KMS-11 (cell line): ENCODE data around the gene RCAN2.

ENCODE experiments used
- H2AFZ ChIP-seq: fragments of 200-600 bp; sonication (generic); 2 replicates; pipeline ENCODE4 v1.6.1; 2016; ENCODE audit warnings: antibody characterized with exemption, mixed run types, low read depth
- H3K27ac ChIP-seq: fragments of 200-600 bp; sonication (generic); 2 replicates; pipeline ENCODE4 v1.6.1; 2016; ENCODE audit warnings: mild to moderate bottlenecking, mixed run types
- H3K27me3 ChIP-seq: fragments of 200-600 bp; sonication (generic); 2 replicates; pipeline ENCODE4 v1.6.1; 2017; ENCODE audit warnings: mild to moderate bottlenecking, low read depth, mixed run types, moderate library complexity; ENCODE audit not compliant: insufficient read depth
- H3K36me3 ChIP-seq: fragments of 200-600 bp; sonication (generic); 2 replicates; pipeline ENCODE4 v1.6.1; 2017; ENCODE audit warnings: mild to moderate bottlenecking, mixed run types; ENCODE audit not compliant: insufficient read depth
- H3K4me1 ChIP-seq: fragments of 200-600 bp; sonication (generic); 2 replicates; pipeline ENCODE4 v1.6.1; 2016; ENCODE audit warnings: mild to moderate bottlenecking, low read depth, mixed run types; ENCODE audit not compliant: poor library complexity, severe bottlenecking
- H3K4me2 ChIP-seq: fragments of 200-600 bp; sonication (generic); 2 replicates; pipeline ENCODE4 v1.7.0; 2016; ENCODE audit warnings: mild to moderate bottlenecking, mixed run types
- H3K4me3 ChIP-seq: fragments of 200-600 bp; sonication (generic); IDR thresholded peaks from 2 replicates; pipeline ENCODE4 v1.6.1; 2017; ENCODE audit warnings: low read depth, low read length, mixed read lengths; ENCODE audit not compliant: insufficient read depth
- H3K79me2 ChIP-seq: fragments of 200-600 bp; sonication (generic); 2 replicates; pipeline ENCODE4 v1.6.1; 2016; ENCODE audit warnings: low read depth, mixed run types; ENCODE audit not compliant: insufficient read depth
- H3K9ac ChIP-seq: fragments of 200-600 bp; sonication (generic); 2 replicates; pipeline ENCODE4 v1.6.1; 2016; ENCODE audit warnings: mild to moderate bottlenecking, mixed run types
- H4K20me1 ChIP-seq: fragments of 200-600 bp; sonication (generic); 2 replicates; pipeline ENCODE4 v1.6.1; 2016; ENCODE audit warnings: mild to moderate bottlenecking, mixed run types; ENCODE audit not compliant: insufficient read depth
- TF ChIP-seq, protein P1 (sequence below): fragments of 200-600 bp; sonication (generic); conservative IDR thresholded peaks from 2 replicates; pipeline ENCODE4 v1.6.1; 2017; ENCODE audit warnings: low read depth, mild to moderate bottlenecking, antibody characterized with exemption, low read length, moderate library complexity, mixed read lengths

RCAN2 gene

DNA sequence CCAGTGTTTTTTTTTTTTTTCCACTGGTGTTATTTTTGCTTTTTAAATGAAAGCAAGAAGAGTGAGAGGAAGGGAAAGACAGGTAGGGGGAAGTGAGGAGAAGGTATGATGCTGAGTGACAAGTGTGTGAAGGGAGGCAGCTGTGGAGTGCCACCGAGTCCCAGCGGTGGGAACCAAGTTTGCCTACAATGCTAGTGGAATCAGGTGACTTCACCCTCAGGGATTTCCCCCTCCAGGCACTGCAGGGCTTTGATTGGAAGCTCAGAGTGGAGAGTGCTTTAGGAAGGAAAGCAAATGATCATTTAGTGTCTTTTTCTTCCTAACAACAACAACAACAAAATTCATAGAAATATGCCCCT, 200.0 kb downstream of the RCAN2 start:
- Histone ChIP-seq H4K20me1 (no peaks in the 10 kb centered on the region), H3K4me2 (no peak overlapping the region), H3K27me3 (no peaks in the 10 kb centered on the region), H2AFZ (no peak overlapping the region), H3K4me1 (no peaks in the 10 kb centered on the region), H3K79me2 (no peaks in the 10 kb centered on the region), H3K36me3 (no peaks in the 10 kb centered on the region), H3K4me3 (no peak overlapping the region), H3K9ac (no peak overlapping the region), H3K27ac (no peak overlapping the region)
- TF ChIP-seq, protein P1, sequence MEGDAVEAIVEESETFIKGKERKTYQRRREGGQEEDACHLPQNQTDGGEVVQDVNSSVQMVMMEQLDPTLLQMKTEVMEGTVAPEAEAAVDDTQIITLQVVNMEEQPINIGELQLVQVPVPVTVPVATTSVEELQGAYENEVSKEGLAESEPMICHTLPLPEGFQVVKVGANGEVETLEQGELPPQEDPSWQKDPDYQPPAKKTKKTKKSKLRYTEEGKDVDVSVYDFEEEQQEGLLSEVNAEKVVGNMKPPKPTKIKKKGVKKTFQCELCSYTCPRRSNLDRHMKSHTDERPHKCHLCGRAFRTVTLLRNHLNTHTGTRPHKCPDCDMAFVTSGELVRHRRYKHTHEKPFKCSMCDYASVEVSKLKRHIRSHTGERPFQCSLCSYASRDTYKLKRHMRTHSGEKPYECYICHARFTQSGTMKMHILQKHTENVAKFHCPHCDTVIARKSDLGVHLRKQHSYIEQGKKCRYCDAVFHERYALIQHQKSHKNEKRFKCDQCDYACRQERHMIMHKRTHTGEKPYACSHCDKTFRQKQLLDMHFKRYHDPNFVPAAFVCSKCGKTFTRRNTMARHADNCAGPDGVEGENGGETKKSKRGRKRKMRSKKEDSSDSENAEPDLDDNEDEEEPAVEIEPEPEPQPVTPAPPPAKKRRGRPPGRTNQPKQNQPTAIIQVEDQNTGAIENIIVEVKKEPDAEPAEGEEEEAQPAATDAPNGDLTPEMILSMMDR, result no peak

DNA sequence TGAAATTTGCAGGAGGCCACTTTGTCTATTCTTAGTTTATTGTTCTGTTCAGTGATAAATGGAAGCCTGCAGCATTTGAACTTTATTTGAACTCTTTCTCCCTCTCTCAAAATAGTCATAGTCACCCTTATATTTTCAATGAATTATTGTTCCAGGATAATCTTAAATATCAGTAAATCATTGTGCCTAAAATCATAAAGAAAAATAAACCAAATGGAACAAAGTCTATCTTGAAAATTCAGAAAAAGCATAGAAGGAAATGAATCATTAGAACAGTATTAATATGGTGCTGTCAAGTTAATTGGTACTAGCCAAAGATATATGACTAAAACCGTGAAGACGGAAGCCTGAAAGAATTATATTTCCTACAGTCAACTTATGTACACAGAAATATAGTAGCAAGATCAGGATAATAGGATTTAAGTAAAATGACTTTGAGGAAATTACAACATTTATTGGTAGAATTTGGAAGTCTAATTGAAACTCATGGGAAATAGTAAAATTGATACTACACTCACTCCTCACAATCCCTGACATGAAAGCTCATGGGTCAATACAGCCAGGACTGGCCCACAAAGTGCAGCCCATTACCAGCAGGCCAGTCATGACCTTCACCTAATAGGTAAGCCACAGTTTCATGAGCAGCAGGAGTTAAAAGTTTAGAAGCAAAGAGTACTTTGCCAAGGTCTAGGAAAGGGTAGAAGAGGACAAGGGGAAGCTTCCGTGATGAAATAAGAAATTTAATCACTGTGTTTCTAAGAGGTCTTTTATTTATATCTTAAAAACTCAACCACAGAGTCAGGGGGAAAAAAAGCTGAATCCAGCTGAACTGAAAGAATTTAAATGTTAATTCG, 200.6 kb downstream of the RCAN2 start:
- no peak overlapping the region for H2AFZ ChIP-seq
- no peak overlapping the region for H3K27ac ChIP-seq
- H3K79me2 ChIP-seq, result no peaks in the 10 kb centered on the region
- no peaks in the 10 kb centered on the region for H3K27me3 ChIP-seq
- no peaks in the 10 kb centered on the region for H3K4me1 ChIP-seq
- no peak overlapping the region for H3K4me3 ChIP-seq
- H3K4me2 ChIP-seq, result no peak overlapping the region
- TF ChIP-seq, protein P1, result no peak
- no peaks in the 10 kb centered on the region for H3K36me3 ChIP-seq
- H4K20me1 ChIP-seq, result no peaks in the 10 kb centered on the region
- H3K9ac ChIP-seq, result no peak overlapping the region

DNA sequence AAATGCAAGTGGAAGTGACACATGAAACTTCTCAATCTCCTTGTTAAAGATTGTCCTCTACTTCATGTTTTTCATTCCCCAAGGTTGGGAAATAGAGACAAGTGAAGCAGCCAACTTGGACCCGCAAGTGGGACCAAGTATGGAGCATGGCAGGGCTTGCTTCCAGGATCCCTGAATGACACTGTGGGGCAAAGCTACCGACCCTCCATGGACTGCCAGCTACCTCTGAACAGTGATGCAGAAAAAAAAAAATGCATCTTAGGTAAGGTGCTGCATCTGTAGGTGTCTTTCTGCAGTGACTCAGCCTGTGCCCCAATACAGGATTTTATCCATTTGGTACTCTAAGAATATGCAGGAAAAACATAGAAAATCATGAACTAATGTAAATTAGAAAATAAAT, 201.4 kb downstream of the RCAN2 start:
- Histone ChIP-seq H3K9ac (no peak overlapping the region), H3K36me3 (no peaks in the 10 kb centered on the region), H4K20me1 (no peaks in the 10 kb centered on the region), H3K27ac (no peak overlapping the region), H2AFZ (no peak overlapping the region), H3K4me3 (no peak overlapping the region), H3K27me3 (no peaks in the 10 kb centered on the region), H3K4me2 (no peak overlapping the region), H3K79me2 (no peaks in the 10 kb centered on the region), H3K4me1 (no peaks in the 10 kb centered on the region)
- TF ChIP-seq, protein P1, result no peak

DNA sequence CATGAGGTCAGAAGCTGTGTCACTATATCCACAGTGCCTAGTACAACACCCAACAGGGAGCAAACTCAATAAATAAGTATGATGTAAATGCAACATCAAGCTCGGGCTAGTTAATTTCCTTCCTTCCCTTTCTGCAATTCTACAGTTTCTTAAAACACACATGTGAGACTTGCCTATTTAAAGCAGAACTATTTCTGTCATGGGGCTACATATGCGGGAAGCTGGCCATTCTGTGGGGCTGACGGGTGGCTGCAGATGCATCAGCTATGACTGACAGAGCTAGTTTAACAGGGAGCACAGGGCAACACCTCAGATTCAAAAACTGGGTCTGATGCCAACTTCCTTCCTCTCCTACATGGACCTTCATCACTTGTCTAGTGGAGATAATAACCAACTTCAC, 202.4 kb downstream of the RCAN2 start:
- Histone ChIP-seq H3K79me2 (no peaks in the 10 kb centered on the region), H3K27me3 (no peaks in the 10 kb centered on the region), H3K36me3 (no peaks in the 10 kb centered on the region), H3K27ac (no peak overlapping the region), H3K4me3 (no peak overlapping the region), H2AFZ (no peak overlapping the region), H3K4me2 (no peak overlapping the region), H3K9ac (no peak overlapping the region), H4K20me1 (no peaks in the 10 kb centered on the region), H3K4me1 (no peaks in the 10 kb centered on the region)
- TF ChIP-seq, protein P1, result no peak
